Measurements from ENCODE around the gene ANKRD6.

ANKRD6 gene

GRCh38 chr6:89667872-89668556, 235.1 kb downstream of the ANKRD6 start:
- no peak for DNase-seq

- no peak for DNase-seq
These were observed 236.1 kb downstream of the ANKRD6 start for GRCh38 chr6:89669002-89669401.

DNA sequence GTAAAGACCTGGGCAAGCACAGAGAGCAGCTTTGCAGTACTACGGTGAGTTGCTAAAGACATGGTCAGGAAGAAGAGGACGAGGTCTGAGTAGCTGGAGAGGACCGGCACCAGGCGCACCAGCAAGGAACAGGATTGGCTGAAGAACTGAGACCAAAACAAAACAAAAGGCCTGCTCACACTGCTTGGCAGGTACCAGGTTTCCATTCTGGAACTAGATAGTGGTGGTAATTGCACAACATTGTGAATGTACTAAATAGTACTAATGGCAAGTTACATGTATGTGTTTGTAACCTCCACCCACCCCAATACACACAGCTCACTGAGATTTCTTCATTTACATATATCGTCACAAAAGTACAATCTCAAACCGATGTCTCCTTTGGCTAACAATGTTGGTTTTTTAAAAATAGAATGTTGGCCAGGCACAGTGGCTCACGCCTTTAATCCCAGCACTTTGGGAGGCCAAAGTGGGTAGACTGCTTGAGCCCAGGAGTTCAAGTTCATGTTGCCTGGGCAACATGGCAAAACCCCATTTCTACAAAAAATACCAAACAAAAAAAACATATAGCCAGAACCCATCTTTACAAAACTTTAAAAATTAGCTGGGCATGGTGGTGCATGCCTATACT, 238.1 kb downstream of the ANKRD6 start:
- no peak for DNase-seq

GRCh38 chr6:89675949-89676748, 243.2 kb downstream of the ANKRD6 start:
- no peak for DNase-seq

DNA sequence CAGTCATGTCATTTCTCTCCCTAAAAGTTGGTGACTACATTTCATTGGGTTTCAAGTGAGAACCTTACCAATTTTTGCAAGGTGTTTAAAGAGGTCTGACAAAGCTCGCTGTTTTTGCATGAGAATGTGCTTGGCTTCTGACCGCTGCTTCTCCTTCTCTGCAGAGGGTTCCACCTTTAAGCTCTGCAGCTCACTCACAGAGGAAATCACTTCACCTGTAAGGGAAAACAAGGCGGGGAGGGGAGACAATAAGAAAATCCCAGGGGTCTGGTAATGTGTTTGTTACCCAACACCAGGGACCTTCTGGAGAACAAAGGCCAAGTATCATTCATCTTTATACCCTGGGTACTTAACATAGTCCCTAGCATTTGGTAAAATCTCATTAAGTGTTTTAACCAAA, 245.6 kb downstream of the ANKRD6 start:
- DNase-seq = no peak

DNA sequence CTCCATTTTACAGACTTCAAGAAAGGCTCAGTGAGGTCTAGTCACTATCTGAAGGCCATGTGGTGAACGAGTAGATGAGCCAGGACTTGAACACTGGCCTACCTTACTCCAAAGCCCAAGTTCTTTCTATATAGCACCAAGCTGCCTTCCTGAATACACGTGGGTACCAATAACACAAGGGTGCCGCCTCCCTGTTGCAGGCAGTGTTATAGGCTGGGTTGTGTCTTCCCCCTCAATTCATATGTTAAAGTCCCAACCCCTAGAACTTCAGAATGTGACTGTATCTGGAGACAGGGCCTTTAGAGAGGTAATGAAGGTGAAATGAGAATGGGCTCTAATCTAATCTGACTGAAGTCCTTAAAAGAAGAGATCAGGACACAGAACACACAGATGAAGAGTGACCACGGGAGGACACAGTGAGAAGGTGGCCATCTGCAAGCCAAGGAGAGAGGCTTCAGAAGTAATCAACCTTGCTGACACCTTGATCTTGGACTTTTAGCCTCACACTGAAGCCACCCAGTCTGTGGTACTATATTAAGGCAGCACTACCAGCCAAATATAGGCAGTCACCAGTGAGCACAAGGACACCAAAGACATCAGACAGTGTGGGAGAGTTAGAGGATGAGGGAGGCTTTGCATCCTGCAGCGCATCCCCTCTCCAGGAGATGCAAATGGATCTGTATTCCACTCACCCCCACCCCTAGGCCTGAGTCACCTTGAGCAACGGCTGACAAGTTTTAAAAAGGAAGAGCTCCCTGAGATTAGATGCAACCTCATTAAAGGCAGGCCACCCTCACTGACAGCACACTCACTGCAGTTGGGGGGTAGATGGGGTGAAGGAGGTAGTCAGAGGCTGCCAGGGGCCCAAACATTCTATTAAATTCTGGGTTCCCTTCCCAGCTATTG, 246.5 kb downstream of the ANKRD6 start:
- DNase-seq = no peak

DNA sequence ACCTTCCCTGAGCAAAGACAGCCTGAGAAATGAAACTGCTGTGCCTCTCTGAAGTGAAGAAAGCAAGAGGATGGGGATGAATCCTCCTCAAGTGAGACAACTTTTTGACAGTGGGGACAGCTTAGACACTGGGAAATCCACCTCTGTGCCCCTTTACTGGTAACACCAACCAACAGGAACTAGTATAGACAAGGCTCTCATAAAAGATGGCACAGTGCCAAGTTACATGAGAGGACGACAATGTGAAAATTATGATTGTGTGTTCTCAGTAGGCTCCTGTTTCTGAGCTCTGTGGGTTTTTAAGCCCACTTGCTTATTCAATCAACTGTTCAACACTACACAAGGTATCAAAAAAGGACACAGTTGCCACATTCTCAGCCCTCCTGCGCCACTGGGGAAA, 247.2 kb downstream of the ANKRD6 start:
- DNase-seq = no peak

- DNase-seq = no peak
These were observed 247.6 kb downstream of the ANKRD6 start for GRCh38 chr6:89680551-89680950.

- DNase-seq = no peak
These were observed 249.1 kb downstream of the ANKRD6 start for GRCh38 chr6:89681983-89682564.

DNA sequence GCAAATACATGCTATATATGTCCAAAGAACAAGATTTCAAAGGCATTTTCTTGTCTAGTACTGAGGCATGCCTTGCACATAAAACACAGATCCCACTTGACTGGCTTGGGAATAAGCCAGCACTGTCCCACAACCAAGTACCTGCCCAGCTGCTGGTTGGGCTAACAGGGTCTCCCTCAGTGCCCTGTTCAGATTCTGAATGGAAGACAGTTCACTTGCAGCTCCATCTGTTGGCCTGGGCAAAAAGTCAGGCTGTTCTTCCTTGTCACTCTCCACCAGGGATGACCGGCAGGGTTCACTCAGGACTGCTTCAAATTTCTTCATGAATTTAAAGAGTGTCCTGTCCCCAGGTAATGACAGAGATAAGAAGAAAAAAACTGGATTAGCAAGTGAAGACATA, 250.0 kb downstream of the ANKRD6 start:
- no peak for DNase-seq
